Measurements from ENCODE around the gene KRT76.

The KRT76 gene

GRCh38 chr12:52805739-52806138 lies 28.6 kb upstream of the KRT76 start:
- no peaks in the 10 kb centered on the region for H3K27me3 ChIP-seq (ENCODE audit: control insufficient read depth, insufficient read depth, low read length)
- no peaks in the 10 kb centered on the region for H3K9me3 ChIP-seq (ENCODE audit: control insufficient read depth, insufficient read depth, low read length)
- no peak overlapping the region for H3K27ac ChIP-seq (ENCODE audit: low read length)
- DNase-seq (ENCODE audit: low read depth, low spot score) = no peak
- WGBS (ENCODE audit: insufficient coverage, insufficient read length) = no CpG with 5 or more reads among the region's 3 CpGs
- no peaks in the 10 kb centered on the region for H3K36me3 ChIP-seq (ENCODE audit: control insufficient read depth, insufficient read depth, low read length)
- H3K4me1 ChIP-seq (ENCODE audit: control insufficient read depth, insufficient read depth, low read length) = no peaks in the 10 kb centered on the region; the same call in 1 of the 2 replicates
- H3K4me3 ChIP-seq (ENCODE audit: low read length) = no peak overlapping the region

GRCh38 chr12:52805000-52805399 lies 27.9 kb upstream of the KRT76 start:
- DNase-seq (ENCODE audit: low read depth, low spot score) = peak; percentile 31
- Histone ChIP-seq H3K9me3 (ENCODE audit: control insufficient read depth, insufficient read depth, low read length) (no peaks in the 10 kb centered on the region), H3K27me3 (ENCODE audit: control insufficient read depth, insufficient read depth, low read length) (no peaks in the 10 kb centered on the region), H3K4me3 (ENCODE audit: low read length) (no peak overlapping the region), H3K4me1 (ENCODE audit: control insufficient read depth, insufficient read depth, low read length) (no peaks in the 10 kb centered on the region; the same call in 1 of the 2 replicates), H3K27ac (ENCODE audit: low read length) (no peak overlapping the region), H3K36me3 (ENCODE audit: control insufficient read depth, insufficient read depth, low read length) (no peaks in the 10 kb centered on the region)
- no CpG with 5 or more reads among the region's 1 CpG for WGBS (ENCODE audit: insufficient coverage, insufficient read length)

- Histone ChIP-seq H3K27me3 (ENCODE audit: control insufficient read depth, insufficient read depth, low read length) (no peaks in the 10 kb centered on the region), H3K36me3 (ENCODE audit: control insufficient read depth, insufficient read depth, low read length) (no peaks in the 10 kb centered on the region), H3K27ac (ENCODE audit: low read length) (no peak overlapping the region), H3K4me3 (ENCODE audit: low read length) (no peak overlapping the region), H3K9me3 (ENCODE audit: control insufficient read depth, insufficient read depth, low read length) (no peaks in the 10 kb centered on the region), H3K4me1 (ENCODE audit: control insufficient read depth, insufficient read depth, low read length) (peaks cover 2% of the 10 kb centered on the region)
- no CpG with 5 or more reads among the region's 6 CpGs for WGBS (ENCODE audit: insufficient coverage, insufficient read length)
- no peak for DNase-seq (ENCODE audit: low read depth, low spot score)
These were observed 25.3 kb upstream of the KRT76 start for GRCh38 chr12:52802442-52802841.

- DNase-seq (ENCODE audit: low read depth, low spot score) = no peak
- peaks cover 2% of the 10 kb centered on the region for H3K4me1 ChIP-seq (ENCODE audit: control insufficient read depth, insufficient read depth, low read length)
- WGBS (ENCODE audit: insufficient coverage, insufficient read length) = no CpG with 5 or more reads among the region's 3 CpGs
- no peak overlapping the region for H3K4me3 ChIP-seq (ENCODE audit: low read length)
- H3K9me3 ChIP-seq (ENCODE audit: control insufficient read depth, insufficient read depth, low read length) = no peaks in the 10 kb centered on the region
- H3K36me3 ChIP-seq (ENCODE audit: control insufficient read depth, insufficient read depth, low read length) = no peaks in the 10 kb centered on the region
- no peaks in the 10 kb centered on the region for H3K27me3 ChIP-seq (ENCODE audit: control insufficient read depth, insufficient read depth, low read length)
- no peak overlapping the region for H3K27ac ChIP-seq (ENCODE audit: low read length)
These were observed 24.6 kb upstream of the KRT76 start for GRCh38 chr12:52801773-52802172.

- H3K27ac ChIP-seq (ENCODE audit: low read length) = no peak overlapping the region
- peaks cover 2% of the 10 kb centered on the region for H3K4me1 ChIP-seq (ENCODE audit: control insufficient read depth, insufficient read depth, low read length)
- no peak overlapping the region for H3K4me3 ChIP-seq (ENCODE audit: low read length)
- H3K9me3 ChIP-seq (ENCODE audit: control insufficient read depth, insufficient read depth, low read length) = no peaks in the 10 kb centered on the region
- DNase-seq (ENCODE audit: low read depth, low spot score) = no peak
- no peaks in the 10 kb centered on the region for H3K36me3 ChIP-seq (ENCODE audit: control insufficient read depth, insufficient read depth, low read length)
- WGBS (ENCODE audit: insufficient coverage, insufficient read length) = no CpG with 5 or more reads among the region's 1 CpG
- no peaks in the 10 kb centered on the region for H3K27me3 ChIP-seq (ENCODE audit: control insufficient read depth, insufficient read depth, low read length)
These were observed 23.2 kb upstream of the KRT76 start for GRCh38 chr12:52800259-52800917.

- H3K9me3 ChIP-seq (ENCODE audit: control insufficient read depth, insufficient read depth, low read length) = no peaks in the 10 kb centered on the region
- peaks cover 2% of the 10 kb centered on the region for H3K4me1 ChIP-seq (ENCODE audit: control insufficient read depth, insufficient read depth, low read length)
- no peaks in the 10 kb centered on the region for H3K36me3 ChIP-seq (ENCODE audit: control insufficient read depth, insufficient read depth, low read length)
- DNase-seq (ENCODE audit: low read depth, low spot score) = no peak
- no CpG with 5 or more reads among the region's 5 CpGs for WGBS (ENCODE audit: insufficient coverage, insufficient read length)
- no peak overlapping the region for H3K27ac ChIP-seq (ENCODE audit: low read length)
- H3K4me3 ChIP-seq (ENCODE audit: low read length) = no peak overlapping the region
- H3K27me3 ChIP-seq (ENCODE audit: control insufficient read depth, insufficient read depth, low read length) = no peaks in the 10 kb centered on the region
These were observed 22.5 kb upstream of the KRT76 start for GRCh38 chr12:52799505-52800211.

GRCh38 chr12:52798671-52799504 lies 21.7 kb upstream of the KRT76 start:
- DNase-seq (ENCODE audit: low read depth, low spot score) = no peak

GRCh38 chr12:52798003-52798670 lies 21.0 kb upstream of the KRT76 start:
- Histone ChIP-seq H3K27ac (ENCODE audit: low read length) (no peak overlapping the region), H3K9me3 (ENCODE audit: control insufficient read depth, insufficient read depth, low read length) (no peaks in the 10 kb centered on the region), H3K4me1 (ENCODE audit: control insufficient read depth, insufficient read depth, low read length) (peaks cover 2% of the 10 kb centered on the region), H3K4me3 (ENCODE audit: low read length) (no peak overlapping the region), H3K27me3 (ENCODE audit: control insufficient read depth, insufficient read depth, low read length) (no peaks in the 10 kb centered on the region), H3K36me3 (ENCODE audit: control insufficient read depth, insufficient read depth, low read length) (no peaks in the 10 kb centered on the region)
- no CpG with 5 or more reads among the region's 4 CpGs for WGBS (ENCODE audit: insufficient coverage, insufficient read length)
- no peak for DNase-seq (ENCODE audit: low read depth, low spot score)

More at GRCh38 chr12:52798671-52799504, 21.7 kb upstream of the KRT76 start:
- H3K9me3 ChIP-seq (ENCODE audit: control insufficient read depth, insufficient read depth, low read length) = no peaks in the 10 kb centered on the region
- no peak overlapping the region for H3K27ac ChIP-seq (ENCODE audit: low read length)
- no CpG with 5 or more reads among the region's 7 CpGs for WGBS (ENCODE audit: insufficient coverage, insufficient read length)
- peaks cover 2% of the 10 kb centered on the region for H3K4me1 ChIP-seq (ENCODE audit: control insufficient read depth, insufficient read depth, low read length)
- H3K36me3 ChIP-seq (ENCODE audit: control insufficient read depth, insufficient read depth, low read length) = no peaks in the 10 kb centered on the region
- H3K27me3 ChIP-seq (ENCODE audit: control insufficient read depth, insufficient read depth, low read length) = no peaks in the 10 kb centered on the region
- H3K4me3 ChIP-seq (ENCODE audit: low read length) = no peak overlapping the region

GRCh38 chr12:52797529-52797894 lies 20.4 kb upstream of the KRT76 start:
- Histone ChIP-seq H3K27me3 (ENCODE audit: control insufficient read depth, insufficient read depth, low read length) (no peaks in the 10 kb centered on the region), H3K9me3 (ENCODE audit: control insufficient read depth, insufficient read depth, low read length) (no peaks in the 10 kb centered on the region), H3K4me3 (ENCODE audit: low read length) (no peak overlapping the region), H3K36me3 (ENCODE audit: control insufficient read depth, insufficient read depth, low read length) (no peaks in the 10 kb centered on the region), H3K27ac (ENCODE audit: low read length) (no peak overlapping the region), H3K4me1 (ENCODE audit: control insufficient read depth, insufficient read depth, low read length) (peaks cover 2% of the 10 kb centered on the region)
- no peak for DNase-seq (ENCODE audit: low read depth, low spot score)

GRCh38 chr12:52796839-52797528 lies 19.8 kb upstream of the KRT76 start:
- no peak for DNase-seq (ENCODE audit: low read depth, low spot score)
- Histone ChIP-seq H3K36me3 (ENCODE audit: control insufficient read depth, insufficient read depth, low read length) (no peaks in the 10 kb centered on the region), H3K27me3 (ENCODE audit: control insufficient read depth, insufficient read depth, low read length) (no peaks in the 10 kb centered on the region), H3K9me3 (ENCODE audit: control insufficient read depth, insufficient read depth, low read length) (no peaks in the 10 kb centered on the region), H3K4me1 (ENCODE audit: control insufficient read depth, insufficient read depth, low read length) (peaks cover 2% of the 10 kb centered on the region), H3K4me3 (ENCODE audit: low read length) (no peak overlapping the region), H3K27ac (ENCODE audit: low read length) (no peak overlapping the region)
- no CpG with 5 or more reads among the region's 3 CpGs for WGBS (ENCODE audit: insufficient coverage, insufficient read length)
